HG03439 (cell line): ENCODE measurements around the gene SGK1.
"Not testable (repeated sequence)": the region's sequence is repeated elsewhere in the genome, so short reads cannot be mapped to it uniquely, and the experiment has no call there.

Experiments
- ATAC-seq: cut with Tn5 transposase; IDR thresholded peaks from one replicate; pipeline ENCODE4 v1.9.1; 2021; ENCODE audit warnings: mild to moderate bottlenecking, moderate library complexity; ENCODE audit not compliant: unreplicated experiment

The SGK1 gene

GRCh38 chr6:134307870-134308269, 10.0 kb downstream of the SGK1 start:
- no peak for ATAC-seq

DNA sequence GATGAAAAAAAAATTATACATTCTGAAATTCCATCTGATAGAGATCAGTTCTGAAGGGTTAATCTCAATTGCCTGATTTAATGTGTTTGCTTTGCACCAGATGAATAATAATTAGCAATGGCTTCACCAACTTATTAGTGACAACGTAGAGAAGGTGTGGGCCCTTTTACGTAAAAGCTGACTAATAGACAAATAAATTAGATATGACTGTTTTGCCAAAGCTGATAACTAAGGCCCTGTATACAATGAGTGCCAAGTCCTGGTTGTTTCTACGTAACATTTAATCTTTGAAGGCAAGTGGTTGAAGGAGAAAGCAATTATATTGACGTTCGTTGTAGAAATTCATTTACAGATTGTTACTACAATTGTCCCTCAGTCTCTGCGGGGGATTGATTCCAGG, 10.8 kb downstream of the SGK1 start:
- no peak for ATAC-seq

- ATAC-seq, result not testable (repeated sequence)
Measured at GRCh38 chr6:134304381-134304780, 13.5 kb downstream of the SGK1 start.

GRCh38 chr6:134303891-134304290, 14.0 kb downstream of the SGK1 start:
- ATAC-seq, result no peak

DNA sequence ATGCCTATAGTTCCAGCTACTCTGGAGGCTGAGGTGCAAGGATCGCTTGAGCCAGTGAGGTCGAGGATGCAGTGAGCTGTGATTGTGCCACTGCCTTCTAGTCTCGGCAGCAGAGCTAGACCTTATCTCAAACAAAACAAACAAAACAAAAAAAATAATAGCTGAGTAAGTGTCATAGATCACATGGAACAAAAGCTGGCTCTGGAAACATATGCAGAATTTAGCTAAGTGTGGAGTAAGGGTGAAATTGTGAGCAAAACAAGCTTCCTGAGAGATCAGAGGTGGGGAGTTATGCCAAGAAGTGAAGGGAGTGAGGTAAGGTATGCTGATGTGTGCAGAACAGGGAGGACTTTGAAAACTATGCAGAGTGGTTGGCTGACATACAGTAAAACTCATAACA, 18.7 kb downstream of the SGK1 start:
- no peak for ATAC-seq

GRCh38 chr6:134296762-134297161, 21.1 kb downstream of the SGK1 start:
- no peak for ATAC-seq

DNA sequence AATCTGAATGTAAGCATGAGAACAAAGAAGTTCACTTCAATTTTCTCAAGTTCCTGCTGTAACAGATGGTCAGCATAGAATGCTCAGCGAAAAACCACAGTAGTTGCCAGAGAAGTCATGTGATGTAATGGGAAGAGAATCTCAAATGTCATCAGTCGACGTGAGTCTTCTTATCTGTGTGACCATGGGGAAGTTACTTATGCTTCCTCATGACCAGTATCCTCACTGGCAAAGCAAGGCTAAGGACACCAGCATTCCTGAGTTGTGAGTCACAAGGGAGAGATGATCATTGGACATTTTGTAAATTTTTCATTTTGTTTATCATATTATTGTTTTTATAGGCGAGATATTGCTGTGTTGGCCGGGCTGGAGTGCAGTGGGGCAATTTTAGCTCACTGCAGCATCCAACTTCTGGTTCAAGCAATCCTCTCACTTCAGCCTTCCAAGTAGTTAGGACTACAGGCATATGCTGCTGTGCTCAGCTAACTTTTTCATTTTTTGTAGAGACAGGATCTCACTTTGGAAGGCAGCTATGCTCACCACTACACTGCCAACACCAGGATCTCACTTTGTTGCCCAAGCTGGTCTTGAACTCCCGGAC, 21.9 kb downstream of the SGK1 start:
- ATAC-seq, result no peak

DNA sequence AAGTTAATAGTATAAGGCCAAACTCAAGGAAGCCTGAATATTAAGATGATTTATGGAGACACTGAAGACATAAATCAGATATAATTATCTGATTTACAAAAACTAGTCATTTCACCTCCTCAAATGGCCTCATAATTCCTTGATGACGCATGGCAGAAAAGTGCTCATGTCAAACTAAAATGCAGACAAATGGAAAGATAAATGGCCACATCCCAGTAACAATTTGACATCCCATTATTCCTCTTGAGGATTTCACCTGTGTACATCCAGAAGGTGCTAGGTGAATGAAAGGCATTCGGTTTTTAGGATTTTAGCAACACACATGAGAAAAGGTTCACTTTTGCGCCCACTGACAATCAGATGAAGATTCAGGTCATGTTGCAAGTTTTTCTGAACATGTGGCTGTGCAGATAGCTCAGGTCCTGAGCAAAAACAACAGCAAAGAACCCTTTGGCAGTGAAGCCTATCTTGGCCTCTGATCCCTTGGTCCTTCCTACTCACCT, 24.2 kb downstream of the SGK1 start:
- no peak for ATAC-seq

DNA sequence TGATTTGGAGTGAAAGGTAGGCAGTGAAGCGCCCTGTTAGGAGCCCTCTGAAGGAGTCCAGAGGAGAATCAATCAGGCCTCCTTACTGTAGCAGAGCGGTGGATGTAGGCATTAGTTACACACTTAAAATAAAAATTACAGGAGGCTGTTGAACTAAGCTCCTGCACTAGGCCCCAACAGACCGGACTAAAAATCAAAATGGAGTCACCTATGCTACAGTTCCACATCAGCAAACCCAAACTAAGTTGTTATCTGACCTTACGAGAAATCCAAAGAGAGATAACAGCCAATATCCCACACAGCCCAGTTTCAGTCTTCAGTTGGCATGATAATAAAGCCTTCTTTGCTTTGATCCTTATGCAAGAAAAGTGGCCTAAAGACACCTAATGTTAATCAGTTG, 26.8 kb downstream of the SGK1 start:
- ATAC-seq, result no peak

GRCh38 chr6:134289204-134289575, 28.7 kb downstream of the SGK1 start:
- no peak for ATAC-seq

- peak; percentile 48 for ATAC-seq
Measured at GRCh38 chr6:134288538-134289203, 29.2 kb downstream of the SGK1 start.

DNA sequence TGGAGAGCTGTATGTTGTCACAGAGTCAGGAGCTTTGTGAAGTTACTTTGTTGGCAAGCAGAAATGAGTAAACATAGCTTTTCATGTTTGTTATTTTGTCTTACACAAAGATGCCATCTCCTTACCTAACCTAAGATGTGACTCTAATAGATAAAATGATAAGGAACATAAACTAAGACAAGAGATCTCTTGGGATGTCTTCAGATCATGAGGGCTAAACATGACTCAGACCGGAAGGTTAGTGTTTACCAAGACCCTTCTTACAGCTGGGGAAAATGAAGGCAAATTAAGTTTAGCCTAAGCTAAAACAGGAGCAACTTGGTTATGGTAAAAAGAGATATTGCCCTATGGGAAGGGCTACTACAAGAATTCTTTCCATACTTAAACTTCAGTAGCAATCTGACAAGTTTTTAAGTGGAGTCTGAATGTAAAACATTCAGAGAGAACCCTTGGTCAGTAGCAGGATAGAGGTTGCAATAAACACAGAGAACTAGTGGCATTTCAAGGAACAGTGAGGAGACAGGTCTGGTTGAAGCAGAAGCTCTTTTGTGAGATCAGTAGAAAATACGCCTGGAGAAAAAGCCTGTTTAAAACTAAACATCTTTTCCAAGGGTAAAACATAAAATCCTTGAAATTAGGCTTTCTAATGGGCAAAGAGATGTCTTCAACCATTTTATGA, 29.9 kb downstream of the SGK1 start:
- ATAC-seq, result peak; percentile 38

- no peak for ATAC-seq
Measured at GRCh38 chr6:134282816-134283215, 35.1 kb downstream of the SGK1 start.

GRCh38 chr6:134281388-134281787, 36.5 kb downstream of the SGK1 start:
- ATAC-seq, result no peak

DNA sequence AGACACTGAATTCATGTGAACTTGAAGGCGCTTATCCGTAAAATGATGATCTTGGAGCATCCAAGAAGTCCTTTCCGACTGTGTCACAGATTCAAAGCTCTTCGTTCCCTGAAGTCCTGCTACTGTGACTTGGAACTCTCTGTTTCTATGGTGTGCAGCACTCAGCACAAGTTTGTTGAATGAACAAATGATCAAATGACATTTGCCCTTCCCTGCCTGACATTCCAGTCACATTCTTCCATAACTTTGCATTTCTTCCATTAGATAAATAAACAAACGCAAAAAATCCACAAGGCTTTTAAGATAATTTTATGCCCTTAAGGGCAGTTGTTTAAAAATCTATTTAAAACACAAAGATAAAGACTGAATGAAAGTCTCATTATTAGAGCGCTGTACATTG, 39.9 kb downstream of the SGK1 start:
- ATAC-seq, result no peak

DNA sequence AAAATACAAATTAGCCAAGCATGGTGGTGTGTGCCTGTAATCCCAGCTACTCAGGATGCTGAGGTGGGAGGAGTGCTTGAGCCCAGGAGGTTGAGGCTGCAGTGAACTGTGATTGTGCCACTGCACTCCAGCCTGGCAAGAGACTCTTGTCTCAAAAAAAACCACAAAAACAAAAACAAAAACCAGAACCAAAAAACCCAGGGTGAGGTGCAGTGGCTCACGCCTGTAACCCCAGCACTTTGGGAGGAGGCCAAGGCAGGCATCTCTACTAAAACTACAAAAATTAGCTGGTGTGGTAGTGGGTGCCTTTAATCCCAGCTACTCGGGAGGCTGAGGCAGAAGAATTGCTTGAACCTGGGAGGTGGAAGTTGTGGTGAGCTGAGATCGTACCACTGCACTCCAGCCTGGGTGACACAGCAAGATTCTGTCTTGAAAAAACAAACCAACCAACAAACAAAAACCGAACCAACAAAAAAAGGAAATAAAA, 41.0 kb downstream of the SGK1 start:
- not testable (repeated sequence) for ATAC-seq

GRCh38 chr6:134272374-134272773, 45.5 kb downstream of the SGK1 start:
- no peak for ATAC-seq

DNA sequence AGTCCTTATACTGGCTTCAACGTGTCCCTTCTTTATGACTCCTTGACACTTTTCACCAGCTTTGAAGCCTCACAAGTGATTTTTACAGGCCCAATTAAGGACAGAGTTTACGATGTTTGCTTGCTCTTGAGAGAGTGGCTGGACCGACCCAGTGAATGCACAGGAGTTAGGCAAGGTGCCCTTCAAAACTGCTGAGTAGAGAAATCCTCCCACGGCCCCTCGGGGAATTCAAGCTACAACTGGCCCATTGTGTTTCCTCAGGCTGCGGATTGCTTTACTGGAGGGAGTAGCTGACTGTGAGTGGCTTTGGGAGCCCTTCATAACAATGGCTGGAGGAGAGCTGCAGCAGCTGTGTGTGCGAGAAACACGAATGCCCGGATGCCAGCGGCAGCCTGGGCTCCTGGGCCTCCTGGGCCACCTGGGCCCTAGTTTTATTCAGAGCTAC, 50.0 kb downstream of the SGK1 start:
- no peak for ATAC-seq

DNA sequence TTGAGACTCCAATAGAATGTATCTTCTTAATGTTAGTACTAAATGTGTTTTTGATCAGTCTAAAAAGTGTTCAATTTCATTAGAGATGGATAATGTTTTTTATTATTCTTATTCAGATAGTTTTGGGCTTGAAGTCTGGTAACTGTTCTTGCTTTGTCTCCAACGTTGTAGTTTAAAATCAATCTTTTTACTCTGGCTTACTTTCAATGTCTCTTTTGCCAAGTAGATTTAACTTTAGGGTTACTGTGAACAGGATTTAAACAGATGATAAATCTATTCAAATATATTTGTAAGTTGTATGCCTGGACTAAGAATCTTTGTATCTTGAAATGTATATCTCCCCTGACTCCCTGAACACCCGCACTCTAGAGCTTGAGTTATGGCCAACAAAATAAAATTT, 51.1 kb downstream of the SGK1 start:
- no peak for ATAC-seq

GRCh38 chr6:134261766-134262165, 56.1 kb downstream of the SGK1 start:
- no peak for ATAC-seq

DNA sequence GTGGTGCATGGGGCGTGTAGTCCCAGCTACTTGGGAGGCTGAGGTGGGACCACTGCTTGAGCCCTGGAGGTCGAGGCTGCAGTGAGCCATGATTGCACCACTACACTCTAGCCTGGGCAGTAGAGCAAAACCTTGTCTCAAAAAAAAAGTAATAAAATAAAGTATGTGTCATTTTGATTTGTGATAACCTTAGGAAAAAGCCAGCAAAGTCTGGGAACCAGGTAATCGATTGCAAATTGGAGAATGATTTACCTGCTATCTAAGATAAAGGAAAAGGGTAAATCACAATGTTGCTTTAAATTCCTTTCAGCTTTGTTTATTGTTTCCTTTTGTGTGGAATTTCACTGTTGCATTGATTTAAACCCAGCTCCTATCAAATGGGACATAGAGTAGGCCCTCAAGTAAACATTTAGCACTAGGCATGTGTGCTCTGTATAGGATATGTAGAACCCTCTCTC, 59.0 kb downstream of the SGK1 start:
- no peak for ATAC-seq

- ATAC-seq, result no peak
Measured at GRCh38 chr6:134257516-134257915, 60.4 kb downstream of the SGK1 start.
